IMR-90 (cell line): Measurements from ENCODE around the gene SRPX2. TPM values are rescaled to one million over a fixed set of nuclear protein-coding genes. Genes with fewer than 3 reads are reported as not detected.

Experiments
- ATAC-seq: fragments of 200-7000 bp; cut with Tn5 transposase; 2 replicates; pipeline ENCODE4 v1.9.1; 2020; ENCODE audit warnings: low read depth, mild to moderate bottlenecking, moderate library complexity
- BruUV-seq: library from RNA; stranded (reverse); fragments of 400-500 nt; replicated peaks from 2 replicates; lab custom pipeline; 2021; lab: Mats Ljungman, UMichigan
- CTCF ChIA-PET: fragments of 300-600 bp; formaldehyde crosslinking; extraction: SDS; loops from one replicate; lab custom pipeline; 2021; ENCODE audit warnings: antibody characterized with exemption; lab: Yijun Ruan, JAX
- POLR2A ChIA-PET: fragments of 300-600 bp; sonication (Branson Sonifier 250); formaldehyde crosslinking; loops from one replicate; lab custom pipeline; 2022; ENCODE audit warnings: antibody characterized with exemption; ENCODE audit not compliant: unreplicated experiment; lab: Charles Lee
- DNase-seq: peaks from one replicate; pipeline ENCODE4 v3.0.0; 2013
- H2AFZ ChIP-seq: replicated peaks from 2 replicates; pipeline ENCODE3; 2013; ENCODE audit warnings: low read length, mild to moderate bottlenecking; ENCODE audit not compliant: poor library complexity
- H2AK5ac ChIP-seq: 2 replicates; pipeline ENCODE4 v1.6.1; 2013; ENCODE audit warnings: low read depth, low read length, inconsistent platforms
- H2AK9ac ChIP-seq: replicated peaks from 2 replicates; pipeline ENCODE3; 2013; ENCODE audit warnings: mild to moderate bottlenecking, low read depth, low read length, moderate library complexity; ENCODE audit not compliant: poor library complexity
- H2BK120ac ChIP-seq: 2 replicates; pipeline ENCODE4 v1.6.1; 2013; ENCODE audit warnings: low read depth, low read length, inconsistent platforms
- H2BK15ac ChIP-seq: 3 replicates; pipeline ENCODE4 v1.6.1; 2013; ENCODE audit warnings: low read depth, low read length, inconsistent platforms
- H2BK20ac ChIP-seq: 2 replicates; pipeline ENCODE4 v1.6.1; 2013; ENCODE audit warnings: low read depth, mild to moderate bottlenecking, inconsistent platforms, low read length, moderate library complexity
- H2BK5ac ChIP-seq: 2 replicates; pipeline ENCODE4 v1.6.1; 2013; ENCODE audit warnings: mild to moderate bottlenecking, low read depth, low read length, inconsistent platforms; ENCODE audit not compliant: poor library complexity, severe bottlenecking
- H3K14ac ChIP-seq: replicated peaks from 2 replicates; pipeline ENCODE4 v1.6.1; 2013; ENCODE audit warnings: low read depth, low read length, inconsistent platforms
- H3K18ac ChIP-seq: 2 replicates; pipeline ENCODE4 v1.6.1; 2013; ENCODE audit warnings: low read depth, low read length, control low read depth
- H3K23ac ChIP-seq: 2 replicates; pipeline ENCODE4 v1.6.1; 2013; ENCODE audit warnings: low read depth, low read length, inconsistent platforms
- H3K27ac ChIP-seq: 2 replicates; pipeline ENCODE4 v1.5.1; 2013; ENCODE audit warnings: mild to moderate bottlenecking, control low read depth, low read length; ENCODE audit not compliant: insufficient read depth
- H3K27me3 ChIP-seq: 2 replicates; pipeline ENCODE4 v1.6.1; 2013; ENCODE audit warnings: low read length; ENCODE audit not compliant: control insufficient read depth, insufficient read depth
- H3K36me3 ChIP-seq: 2 replicates; pipeline ENCODE4 v1.6.1; 2013; ENCODE audit warnings: low read length, mixed read lengths; ENCODE audit not compliant: control insufficient read depth, insufficient read depth
- H3K4ac ChIP-seq: 2 replicates; pipeline ENCODE4 v1.6.1; 2013; ENCODE audit warnings: low read depth, low read length, inconsistent platforms
- H3K4me1 ChIP-seq: 2 replicates; pipeline ENCODE4 v1.6.1; 2013; ENCODE audit warnings: low read length, mixed read lengths; ENCODE audit not compliant: control insufficient read depth, insufficient read depth
- H3K4me2 ChIP-seq: 2 replicates; pipeline ENCODE4 v1.6.1; 2013; ENCODE audit warnings: low read depth, mild to moderate bottlenecking, control low read depth, low read length, moderate library complexity
- H3K4me3 ChIP-seq: 2 replicates; pipeline ENCODE4 v1.5.1; 2013; ENCODE audit warnings: low read depth, mild to moderate bottlenecking, control low read depth, low read length, moderate library complexity; ENCODE audit not compliant: insufficient read depth
- H3K56ac ChIP-seq: 2 replicates; pipeline ENCODE4 v1.6.1; 2013; ENCODE audit warnings: low read length, inconsistent platforms; ENCODE audit not compliant: insufficient read depth; ENCODE audit errors: extremely low read depth
- H3K79me1 ChIP-seq, 2 experiments: 2 replicates each; pipeline ENCODE4 v1.6.1; 2013; ENCODE audit warnings: low read length in 2 of 2, inconsistent platforms in 1 of 2, low read depth in 1 of 2
- H3K9ac ChIP-seq: 2 replicates; pipeline ENCODE4 v1.6.1; 2013; ENCODE audit warnings: low read depth, low read length, control low read depth
- H3K9me1 ChIP-seq: 2 replicates; pipeline ENCODE4 v1.6.1; 2013; ENCODE audit warnings: low read length, inconsistent platforms; ENCODE audit not compliant: insufficient read depth
- H3K9me3 ChIP-seq: 2 replicates; pipeline ENCODE4 v1.6.1; 2013; ENCODE audit warnings: low read length; ENCODE audit not compliant: control insufficient read depth, insufficient read depth
- H4K20me1 ChIP-seq: 2 replicates; pipeline ENCODE4 v1.6.1; 2013; ENCODE audit warnings: low read length, inconsistent platforms; ENCODE audit not compliant: insufficient read depth
- H4K5ac ChIP-seq: 2 replicates; pipeline ENCODE4 v1.6.1; 2013; ENCODE audit warnings: mild to moderate bottlenecking, low read depth, low read length, control low read depth
- H4K8ac ChIP-seq, 2 experiments: 2 replicates each; pipeline ENCODE4 v1.6.1; 2013; ENCODE audit warnings: low read depth in 2 of 2, low read length in 2 of 2, control low read depth in 1 of 2, inconsistent platforms in 1 of 2
- H4K91ac ChIP-seq: 2 replicates; pipeline ENCODE4 v1.6.1; 2013; ENCODE audit warnings: low read depth, low read length, inconsistent platforms; ENCODE audit not compliant: insufficient read depth
- BHLHE40 ChIP-seq: fragments of 150-350 bp; IDR thresholded peaks from 2 replicates; pipeline ENCODE4 v1.6.1; 2016; ENCODE audit warnings: mild to moderate bottlenecking, low read depth, low read length
- CEBPB ChIP-seq: IDR thresholded peaks from 2 replicates; pipeline ENCODE4 v1.6.1; 2012; ENCODE audit warnings: low read depth, low read length, improper control_type of control experiment
- CHD1 ChIP-seq: IDR thresholded peaks from 2 replicates; pipeline ENCODE4 v1.6.1; 2012; ENCODE audit warnings: low read depth, low read length, improper control_type of control experiment
- CTCF ChIP-seq: conservative IDR thresholded peaks from 2 replicates; pipeline ENCODE4 v1.5.1; 2012; ENCODE audit warnings: mild to moderate bottlenecking, low read depth, low read length, improper control_type of control experiment
- ELK1 ChIP-seq: fragments of 150-350 bp; IDR thresholded peaks from 2 replicates; pipeline ENCODE4 v1.6.1; 2016; ENCODE audit warnings: low read depth, mild to moderate bottlenecking, low read length, moderate library complexity, borderline replicate concordance
- FOS ChIP-seq: fragments of 150-350 bp; IDR thresholded peaks from 2 replicates; pipeline ENCODE4 v1.6.1; 2016; ENCODE audit warnings: low read depth, low read length
- MAFK ChIP-seq: IDR thresholded peaks from 2 replicates; pipeline ENCODE4 v1.6.1; 2012; ENCODE audit warnings: low read depth, low read length, improper control_type of control experiment
- MAZ ChIP-seq: IDR thresholded peaks from 2 replicates; pipeline ENCODE4 v1.6.1; 2012; ENCODE audit warnings: low read depth, mild to moderate bottlenecking, low read length, improper control_type of control experiment, moderate library complexity, borderline replicate concordance
- MXI1 ChIP-seq: IDR thresholded peaks from 2 replicates; pipeline ENCODE4 v1.6.1; 2012; ENCODE audit warnings: low read depth, mild to moderate bottlenecking, low read length, moderate library complexity, borderline replicate concordance
- NFE2L2 ChIP-seq: fragments of 150-350 bp; IDR thresholded peaks from 2 replicates; pipeline ENCODE4 v1.6.1; 2016; ENCODE audit warnings: low read depth, mild to moderate bottlenecking, low read length
- POLR2A ChIP-seq: IDR thresholded peaks from 2 replicates; pipeline ENCODE4 v1.6.1; 2012; ENCODE audit warnings: mild to moderate bottlenecking, low read depth, low read length
- RAD21 ChIP-seq: IDR thresholded peaks from 2 replicates; pipeline ENCODE4 v1.6.1; 2012; ENCODE audit warnings: low read length, improper control_type of control experiment
- RCOR1 ChIP-seq: IDR thresholded peaks from 2 replicates; pipeline ENCODE4 v1.6.1; 2012; ENCODE audit warnings: mild to moderate bottlenecking, low read length, improper control_type of control experiment; ENCODE audit not compliant: insufficient replicate concordance
- RFX5 ChIP-seq: IDR thresholded peaks from 2 replicates; pipeline ENCODE4 v1.8.0; 2012; ENCODE audit warnings: low read depth, mild to moderate bottlenecking, low read length, moderate library complexity
- SMC3 ChIP-seq: fragments of 150-350 bp; IDR thresholded peaks from 2 replicates; pipeline ENCODE4 v1.6.1; 2016; ENCODE audit warnings: low read depth, mild to moderate bottlenecking, antibody characterized with exemption, low read length, moderate library complexity
- USF2 ChIP-seq: fragments of 150-350 bp; IDR thresholded peaks from 2 replicates; pipeline ENCODE4 v1.6.1; 2017; ENCODE audit warnings: mild to moderate bottlenecking, antibody characterized with exemption, low read length, low read depth
- WGBS, 2 experiments: methylation state at CpG; one replicate each; pipeline versions ENCODE4 v1.1.5 to v1.1.7; 2013; ENCODE audit warnings: missing lambda C conversion rate in 2 of 2; ENCODE audit not compliant: insufficient read length in 1 of 2; ENCODE audit errors: extremely low coverage in 2 of 2; 5-methylcytosine and 5-hydroxymethylcytosine counted together
- dilution Hi-C: fragments of 300-500 bp; cut with HindIII; formaldehyde crosslinking; loops from one replicate; pipeline ENCODE4 v1.14.3; 2018; ENCODE audit warnings: low sequenced_read_pairs; ENCODE audit not compliant: unreplicated experiment
- in situ Hi-C: fragments of 300-500 bp; cut with MboI; formaldehyde crosslinking; loops from 3 replicates; pipeline ENCODE4 v1.14.3; 2019; ENCODE audit warnings: low sequenced_read_pairs, inconsistent platforms, mixed read lengths
- intact Hi-C: fragments of 100-400 bp; cut with micrococcal nuclease; formaldehyde crosslinking; loops from 2 replicates; pipeline ENCODE4 v1.10.0; 2022
- polyA plus RNA-seq, 3 experiments: library from polyadenylated mRNA; depleted of rRNA; stranded (reverse); fragments of >200 nt; gene quantifications; 2 replicates each; pipeline ENCODE4 v1.2.3, GENCODE V29; 2012; ENCODE audit warnings: low replicate concordance in 1 of 3
- total RNA-seq: library from RNA; depleted of rRNA; stranded (reverse); fragments of >200 nt; gene quantifications from 2 replicates; pipeline ENCODE4 v1.2.3, GENCODE V29; 2012

SRPX2 gene
- total and polyA plus RNA-seq, 2 of the 4 experiments (the other 2 are of a cell fraction) = 20.6 to 43.1 TPM

- H3K79me1 ChIP-seq = no peaks in the 10 kb centered on the region
- no peaks in the 10 kb centered on the region for H3K36me3 ChIP-seq
- ChIA-PET CTCF (interaction anchor here (1.2 to 2.7 kb wide), 5 partner anchors 11 to 174 kb away, joined by 4 to 24 read pairs (median 8); no protein-coding TSS in a partner anchor), POLR2A (no interaction called here)
- H3K9me3 ChIP-seq = no peaks in the 10 kb centered on the region
- dilution Hi-C loops = no loop called here
- H4K20me1 ChIP-seq = no peaks in the 10 kb centered on the region
- no CpG with 5 or more reads among the region's 1 CpG for WGBS, 2 experiments
- ATAC-seq (no peak), DNase-seq (no peak)
- intact Hi-C loops = loop anchor here (1.0 to 10.0 kb wide), 4 partner anchors 82 to 599 kb away; partner anchors contain the start of gene CSTF2
- no peaks in the 10 kb centered on the region; the same call in 1 of the 2 replicates for H3K27me3 ChIP-seq
- in situ Hi-C loops = loop anchor here (5.0 kb wide), 1 partner anchor 81 kb away; no protein-coding TSS in a partner anchor
- H3K9ac ChIP-seq = no peak overlapping the region
- no peak overlapping the region for H3K18ac ChIP-seq
- no peak overlapping the region for H2BK15ac ChIP-seq
- no peak overlapping the region for H4K8ac ChIP-seq
- no peak overlapping the region for H2AK9ac ChIP-seq
- TF ChIP-seq SMC3 (no peak), POLR2A (no peak), CEBPB (no peak), MXI1 (no peak), FOS (no peak), MAZ (no peak), RFX5 (no peak), NFE2L2 (no peak), BHLHE40 (no peak), USF2 (no peak), RAD21 (no peak), CTCF (no peak), CHD1 (no peak), ELK1 (no peak), RCOR1 (no peak), MAFK (no peak)
- H2AFZ ChIP-seq = no peak overlapping the region
- no peak overlapping the region for H2BK5ac ChIP-seq
- H3K4me3 ChIP-seq = no peak overlapping the region
- no peak overlapping the region for H3K14ac ChIP-seq
- no peak overlapping the region for H3K27ac ChIP-seq
- no peak overlapping the region for H3K4ac ChIP-seq
- BruUV-seq = no TSS peak
- no peak overlapping the region for H4K5ac ChIP-seq
- no peaks in the 10 kb centered on the region for H3K9me1 ChIP-seq
- no peak overlapping the region for H2BK120ac ChIP-seq
- no peak overlapping the region for H2BK20ac ChIP-seq
- H3K4me1 ChIP-seq = peaks cover 2% of the 10 kb centered on the region
- H3K23ac ChIP-seq = no peak overlapping the region
- H2AK5ac ChIP-seq = no peak overlapping the region
- no peak overlapping the region for H3K56ac ChIP-seq
- no peak overlapping the region for H4K91ac ChIP-seq
- no peak overlapping the region for H3K4me2 ChIP-seq
Measured at GRCh38 chrX:100685997-100686305, 42.0 kb downstream of the SRPX2 start.
